ENCODE measurements around the gene LARP6.
A peak's percentile ranks its signal among the peaks of the same experiment; 100 is the strongest.

The LARP6 gene

GRCh38 chr15:70856884-70857561, 3.1 kb upstream of the LARP6 start:
- Histone ChIP-seq H3K36me3 (replicated peaks) (no peaks in the 10 kb centered on the region), H3K27ac (peak overlapping the region; percentile 83), H3K27me3 (replicated peaks) (no peaks in the 10 kb centered on the region), H3K4me3 (ENCODE audit: low read depth, low read length) (no peak overlapping the region)
- TF ChIP-seq, protein P1, sequence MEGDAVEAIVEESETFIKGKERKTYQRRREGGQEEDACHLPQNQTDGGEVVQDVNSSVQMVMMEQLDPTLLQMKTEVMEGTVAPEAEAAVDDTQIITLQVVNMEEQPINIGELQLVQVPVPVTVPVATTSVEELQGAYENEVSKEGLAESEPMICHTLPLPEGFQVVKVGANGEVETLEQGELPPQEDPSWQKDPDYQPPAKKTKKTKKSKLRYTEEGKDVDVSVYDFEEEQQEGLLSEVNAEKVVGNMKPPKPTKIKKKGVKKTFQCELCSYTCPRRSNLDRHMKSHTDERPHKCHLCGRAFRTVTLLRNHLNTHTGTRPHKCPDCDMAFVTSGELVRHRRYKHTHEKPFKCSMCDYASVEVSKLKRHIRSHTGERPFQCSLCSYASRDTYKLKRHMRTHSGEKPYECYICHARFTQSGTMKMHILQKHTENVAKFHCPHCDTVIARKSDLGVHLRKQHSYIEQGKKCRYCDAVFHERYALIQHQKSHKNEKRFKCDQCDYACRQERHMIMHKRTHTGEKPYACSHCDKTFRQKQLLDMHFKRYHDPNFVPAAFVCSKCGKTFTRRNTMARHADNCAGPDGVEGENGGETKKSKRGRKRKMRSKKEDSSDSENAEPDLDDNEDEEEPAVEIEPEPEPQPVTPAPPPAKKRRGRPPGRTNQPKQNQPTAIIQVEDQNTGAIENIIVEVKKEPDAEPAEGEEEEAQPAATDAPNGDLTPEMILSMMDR (IDR thresholded peaks at IDR 0.05; ENCODE audit: low read depth, low read length, missing control alignments): no peak
- in situ Hi-C loops (cut with HindIII; ENCODE audit: low pct_ligation_motif_present, low sequenced_read_pairs): no loop called here
- peak; percentile 96 for DNase-seq

- peak overlapping the region; percentile 83 for H3K27ac ChIP-seq
- in situ Hi-C loops (cut with HindIII; ENCODE audit: low pct_ligation_motif_present, low sequenced_read_pairs): no loop called here
These were observed 2.4 kb upstream of the LARP6 start for GRCh38 chr15:70856177-70856883.

GRCh38 chr15:70855764-70856163, 1.8 kb upstream of the LARP6 start:
- no peaks in the 10 kb centered on the region for H3K27me3 ChIP-seq (replicated peaks)
- DNase-seq: no peak
- H3K4me3 ChIP-seq (ENCODE audit: low read depth, low read length): no peak overlapping the region
- TF ChIP-seq, protein P1 (IDR thresholded peaks at IDR 0.05; ENCODE audit: low read depth, low read length, missing control alignments): no peak
- H3K27ac ChIP-seq: peak overlapping the region; percentile 83
- in situ Hi-C loops (cut with HindIII; ENCODE audit: low pct_ligation_motif_present, low sequenced_read_pairs): no loop called here
- H3K36me3 ChIP-seq (replicated peaks): peaks cover 6% of the 10 kb centered on the region

More at GRCh38 chr15:70856177-70856883, 2.4 kb upstream of the LARP6 start:
- TF ChIP-seq, protein P1 (IDR thresholded peaks at IDR 0.05; ENCODE audit: low read depth, low read length, missing control alignments): no peak
- Histone ChIP-seq H3K4me3 (ENCODE audit: low read depth, low read length) (no peak overlapping the region), H3K27me3 (replicated peaks) (no peaks in the 10 kb centered on the region), H3K36me3 (replicated peaks) (peaks cover 2% of the 10 kb centered on the region)
- DNase-seq: no peak

DNA sequence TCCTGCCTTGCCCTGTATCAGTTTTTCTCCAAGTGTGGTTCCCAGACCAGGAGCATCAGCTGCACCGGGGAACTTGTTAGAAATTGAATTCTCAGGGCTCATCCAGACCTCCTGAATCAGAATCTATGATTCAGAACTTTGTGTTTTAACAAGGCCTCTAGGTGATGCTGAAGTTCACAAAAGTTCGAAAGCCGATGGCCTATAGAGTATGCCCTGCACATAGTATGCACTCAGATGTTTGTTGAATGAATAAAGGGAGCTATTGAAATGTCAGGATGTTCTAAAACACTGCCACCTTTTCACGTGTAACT, 664 bp upstream of the LARP6 start:
- DNase-seq: peak; percentile 40

DNA sequence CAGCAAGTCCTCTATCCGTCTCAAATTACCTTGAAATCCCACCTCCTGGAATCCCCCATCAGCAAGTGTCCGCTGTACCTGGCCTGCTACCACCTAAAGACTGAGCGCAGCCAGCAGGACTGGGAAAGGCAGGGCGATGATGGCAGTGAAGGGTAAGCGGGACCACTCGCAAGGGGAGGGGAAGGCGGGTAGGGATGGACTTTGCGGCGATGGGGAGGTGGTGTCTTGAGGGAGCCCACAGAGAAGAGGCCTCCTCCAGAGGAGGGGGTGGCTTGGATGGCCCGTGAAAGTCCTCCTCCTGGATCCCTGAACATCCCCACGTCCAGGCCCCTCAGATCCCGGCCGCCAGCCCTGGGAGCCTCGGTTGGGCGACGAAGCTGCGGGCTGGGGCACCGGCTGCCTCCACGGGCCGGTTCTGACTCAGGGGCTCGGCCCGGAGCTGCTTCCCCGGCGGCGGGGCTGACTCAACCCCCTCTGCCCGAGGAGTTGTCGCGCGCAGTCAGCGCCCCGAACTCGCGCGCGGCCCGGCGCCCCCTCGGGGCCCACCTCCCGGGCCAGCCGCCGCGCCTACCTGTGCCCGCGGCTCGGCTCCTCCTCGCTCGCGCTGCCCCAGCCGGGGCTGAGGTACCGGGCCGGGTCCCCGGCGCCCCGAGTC, 512 bp downstream of the LARP6 start:
- DNase-seq: peak; percentile 32
- TF ChIP-seq, protein P1 (IDR thresholded peaks at IDR 0.05; ENCODE audit: low read depth, low read length, missing control alignments): no peak
- in situ Hi-C loops (cut with HindIII; ENCODE audit: low pct_ligation_motif_present, low sequenced_read_pairs): no loop called here
- H3K4me3 ChIP-seq (ENCODE audit: low read depth, low read length): peak overlapping the region; percentile 83
- H3K27ac ChIP-seq: peak overlapping the region; percentile 94
- peaks cover 13% of the 10 kb centered on the region for H3K36me3 ChIP-seq (replicated peaks)
- H3K27me3 ChIP-seq (replicated peaks): no peaks in the 10 kb centered on the region

More for the DNA sequence above, 664 bp upstream of the LARP6 start:
- in situ Hi-C loops (cut with HindIII; ENCODE audit: low pct_ligation_motif_present, low sequenced_read_pairs): no loop called here
- TF ChIP-seq, protein P1 (IDR thresholded peaks at IDR 0.05; ENCODE audit: low read depth, low read length, missing control alignments): peak; percentile 13
- peak overlapping the region; percentile 83 for H3K4me3 ChIP-seq (ENCODE audit: low read depth, low read length)
- peak overlapping the region; percentile 94 for H3K27ac ChIP-seq
- H3K27me3 ChIP-seq (replicated peaks): no peaks in the 10 kb centered on the region
- H3K36me3 ChIP-seq (replicated peaks): peaks cover 11% of the 10 kb centered on the region
